Measurements from ENCODE around the gene PDIA5.

PDIA5 gene

DNA sequence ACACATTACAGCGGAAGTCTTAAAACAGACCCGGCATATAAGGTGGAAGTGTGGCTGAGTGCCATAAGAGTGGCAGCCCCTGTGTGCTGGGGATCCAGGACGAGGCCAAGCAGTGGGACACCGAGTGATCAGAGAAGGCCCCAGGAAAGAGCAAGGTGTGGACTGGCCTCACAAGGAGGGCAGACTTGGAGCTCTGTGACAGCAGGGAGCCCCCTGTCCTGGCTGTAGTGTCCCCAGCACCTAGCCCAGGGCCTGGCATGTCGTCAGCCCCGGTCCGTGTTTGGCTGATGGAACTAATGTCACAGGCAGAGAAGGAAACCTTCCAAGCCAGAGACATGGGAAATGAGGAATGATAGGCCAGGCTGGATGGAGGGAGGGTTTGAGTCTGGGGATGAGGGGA, 4.8 kb downstream of the PDIA5 start:
- no peak for DNase-seq (ENCODE audit: extremely low read depth, low read depth)
- TF ChIP-seq, protein P1, sequence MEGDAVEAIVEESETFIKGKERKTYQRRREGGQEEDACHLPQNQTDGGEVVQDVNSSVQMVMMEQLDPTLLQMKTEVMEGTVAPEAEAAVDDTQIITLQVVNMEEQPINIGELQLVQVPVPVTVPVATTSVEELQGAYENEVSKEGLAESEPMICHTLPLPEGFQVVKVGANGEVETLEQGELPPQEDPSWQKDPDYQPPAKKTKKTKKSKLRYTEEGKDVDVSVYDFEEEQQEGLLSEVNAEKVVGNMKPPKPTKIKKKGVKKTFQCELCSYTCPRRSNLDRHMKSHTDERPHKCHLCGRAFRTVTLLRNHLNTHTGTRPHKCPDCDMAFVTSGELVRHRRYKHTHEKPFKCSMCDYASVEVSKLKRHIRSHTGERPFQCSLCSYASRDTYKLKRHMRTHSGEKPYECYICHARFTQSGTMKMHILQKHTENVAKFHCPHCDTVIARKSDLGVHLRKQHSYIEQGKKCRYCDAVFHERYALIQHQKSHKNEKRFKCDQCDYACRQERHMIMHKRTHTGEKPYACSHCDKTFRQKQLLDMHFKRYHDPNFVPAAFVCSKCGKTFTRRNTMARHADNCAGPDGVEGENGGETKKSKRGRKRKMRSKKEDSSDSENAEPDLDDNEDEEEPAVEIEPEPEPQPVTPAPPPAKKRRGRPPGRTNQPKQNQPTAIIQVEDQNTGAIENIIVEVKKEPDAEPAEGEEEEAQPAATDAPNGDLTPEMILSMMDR (IDR thresholded peaks at IDR 0.05; ENCODE audit: low read depth, low read length): no peak

DNA sequence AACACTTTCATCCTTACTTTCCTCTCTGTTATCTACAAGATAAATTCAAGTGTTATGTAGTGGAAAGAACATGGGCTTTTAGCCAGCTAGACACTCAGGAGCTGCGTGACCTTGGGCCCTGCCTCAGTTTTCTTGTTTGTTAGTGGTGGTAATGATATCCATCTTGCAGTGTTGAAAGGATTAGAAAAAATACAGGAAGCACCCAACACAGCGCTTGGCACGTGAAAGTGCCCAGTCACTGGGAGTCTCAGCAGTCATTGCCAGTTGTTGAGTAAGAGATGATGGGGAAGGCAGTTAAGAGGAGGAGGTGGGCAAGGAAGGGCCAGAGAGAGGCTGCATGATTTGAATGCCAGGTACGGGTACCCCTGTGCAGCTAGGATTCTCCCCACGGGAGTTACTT, 5.3 kb downstream of the PDIA5 start:
- TF ChIP-seq, protein P1 (IDR thresholded peaks at IDR 0.05; ENCODE audit: low read depth, low read length): no peak
- no peak for DNase-seq (ENCODE audit: extremely low read depth, low read depth)

DNA sequence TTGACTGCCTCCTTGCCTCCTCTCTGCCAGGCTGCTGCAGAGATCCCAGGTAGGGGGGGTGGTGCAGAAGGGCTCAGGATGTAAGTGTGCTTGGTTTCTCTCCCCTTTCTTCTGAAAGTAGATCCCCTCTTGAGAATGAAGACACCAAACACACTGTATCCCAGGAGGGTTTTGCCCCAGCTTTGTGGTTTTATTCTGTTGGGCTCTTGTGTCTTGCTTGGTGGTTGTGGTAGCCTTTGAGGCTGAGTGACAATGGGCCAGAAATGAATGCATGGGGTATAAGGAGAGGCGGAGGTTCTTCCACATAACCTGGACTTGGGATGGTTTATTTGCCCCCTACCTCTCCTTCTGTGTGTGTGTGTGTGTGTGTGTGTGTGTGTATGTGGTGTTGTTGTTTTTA, 5.7 kb downstream of the PDIA5 start:
- TF ChIP-seq, protein P1 (IDR thresholded peaks at IDR 0.05; ENCODE audit: low read depth, low read length): no peak
- no peak for DNase-seq (ENCODE audit: extremely low read depth, low read depth)

GRCh38 chr3:123075359-123075758, 8.5 kb downstream of the PDIA5 start:
- TF ChIP-seq, protein P1 (IDR thresholded peaks at IDR 0.05; ENCODE audit: low read depth, low read length): no peak
- no peak for DNase-seq (ENCODE audit: extremely low read depth, low read depth)

DNA sequence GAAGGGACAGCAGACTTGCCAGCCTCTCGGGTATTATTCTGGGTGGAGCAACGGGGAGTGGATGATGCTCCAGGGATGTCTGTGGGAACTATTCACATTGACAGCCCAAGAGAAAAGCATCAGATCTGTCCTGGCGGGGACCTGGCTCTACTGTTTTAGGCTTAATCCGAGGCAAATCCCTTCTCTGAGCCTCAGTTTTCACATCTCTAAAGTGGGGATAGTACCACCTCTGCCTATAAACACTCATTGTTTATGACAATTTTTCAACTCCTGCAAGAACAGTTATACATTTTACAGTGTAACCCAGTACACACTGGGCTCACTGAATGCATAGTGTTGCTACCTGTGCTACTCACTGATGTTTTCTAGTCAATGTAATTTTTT, 9.3 kb downstream of the PDIA5 start:
- TF ChIP-seq, protein P1 (IDR thresholded peaks at IDR 0.05; ENCODE audit: low read depth, low read length): no peak
- no peak for DNase-seq (ENCODE audit: extremely low read depth, low read depth)

GRCh38 chr3:123076496-123077418, 9.9 kb downstream of the PDIA5 start:
- TF ChIP-seq, protein P1 (IDR thresholded peaks at IDR 0.05; ENCODE audit: low read depth, low read length): no peak
- DNase-seq (ENCODE audit: extremely low read depth, low read depth): no peak

GRCh38 chr3:123078101-123078500, 11.3 kb downstream of the PDIA5 start:
- TF ChIP-seq, protein P1 (IDR thresholded peaks at IDR 0.05; ENCODE audit: low read depth, low read length): no peak
- no peak for DNase-seq (ENCODE audit: extremely low read depth, low read depth)
